ENCODE data around the gene IMP3. TPM values are rescaled to one million over a fixed set of nuclear protein-coding genes. Genes with fewer than 3 reads are reported as not detected.

IMP3 gene
- total RNA-seq, 1 experiment from 2014 or later = 58.0 TPM

DNA sequence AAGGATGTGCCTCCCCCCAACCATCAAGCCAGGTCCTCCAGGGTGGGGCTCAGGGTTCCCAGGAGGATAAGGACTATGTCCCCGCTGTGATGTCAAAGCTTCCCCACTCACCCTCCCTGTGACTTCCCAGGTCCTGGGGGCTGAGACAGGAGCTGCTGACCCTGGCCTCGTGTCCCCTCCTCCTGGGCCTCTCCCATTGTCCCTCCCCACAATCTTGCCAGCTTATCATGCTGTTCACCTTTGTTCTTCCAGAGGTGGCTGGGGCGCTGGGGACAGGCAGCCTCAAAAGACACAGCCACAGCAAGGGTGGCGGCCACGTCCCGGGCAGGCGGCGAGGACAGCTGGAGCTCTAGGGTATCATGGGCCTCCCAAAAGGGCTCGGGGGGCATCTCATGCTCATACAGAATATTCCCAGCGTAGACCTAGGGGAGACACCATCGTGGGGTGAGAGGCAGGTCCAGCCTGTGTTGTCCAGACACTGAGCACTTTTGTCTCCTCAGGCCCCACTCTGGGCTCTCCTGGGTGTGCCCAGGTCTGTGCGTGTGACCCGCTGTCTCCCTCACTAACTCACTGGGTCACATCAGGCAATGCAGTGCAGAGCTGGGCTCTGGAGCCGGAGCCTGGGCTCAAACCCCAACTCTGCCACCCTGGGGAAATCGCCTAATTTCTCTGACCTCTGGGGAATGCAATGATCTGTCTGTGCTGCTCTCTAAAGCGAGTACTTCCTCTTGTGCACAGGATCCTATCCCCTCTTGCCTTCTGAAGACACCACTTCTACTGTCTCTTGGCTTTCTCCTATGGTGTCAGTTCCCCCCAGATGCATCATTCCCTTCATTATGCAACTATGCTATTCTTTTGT, 37.7 kb upstream of the IMP3 start:
- DNase-seq (ENCODE audit: unreplicated experiment) = no peak
- H3K27me3 Mint-ChIP-seq (ENCODE audit: insufficient read depth, unreplicated experiment) = no peaks in the 10 kb centered on the region
- BruUV-seq (replicated peaks) = no TSS peak
- intact Hi-C loops (cut with micrococcal nuclease) = no loop called here
- no peak overlapping the region for H3K4me3 Mint-ChIP-seq (ENCODE audit: unreplicated experiment)
- peaks cover 9% of the 10 kb centered on the region for H3K4me1 Mint-ChIP-seq (ENCODE audit: insufficient read depth, unreplicated experiment)
- no peaks in the 10 kb centered on the region for H3K36me3 Mint-ChIP-seq (ENCODE audit: insufficient read depth, unreplicated experiment)
- no peaks in the 10 kb centered on the region for H3K9me3 Mint-ChIP-seq (ENCODE audit: unreplicated experiment)
- TF ChIP-seq, protein P1, sequence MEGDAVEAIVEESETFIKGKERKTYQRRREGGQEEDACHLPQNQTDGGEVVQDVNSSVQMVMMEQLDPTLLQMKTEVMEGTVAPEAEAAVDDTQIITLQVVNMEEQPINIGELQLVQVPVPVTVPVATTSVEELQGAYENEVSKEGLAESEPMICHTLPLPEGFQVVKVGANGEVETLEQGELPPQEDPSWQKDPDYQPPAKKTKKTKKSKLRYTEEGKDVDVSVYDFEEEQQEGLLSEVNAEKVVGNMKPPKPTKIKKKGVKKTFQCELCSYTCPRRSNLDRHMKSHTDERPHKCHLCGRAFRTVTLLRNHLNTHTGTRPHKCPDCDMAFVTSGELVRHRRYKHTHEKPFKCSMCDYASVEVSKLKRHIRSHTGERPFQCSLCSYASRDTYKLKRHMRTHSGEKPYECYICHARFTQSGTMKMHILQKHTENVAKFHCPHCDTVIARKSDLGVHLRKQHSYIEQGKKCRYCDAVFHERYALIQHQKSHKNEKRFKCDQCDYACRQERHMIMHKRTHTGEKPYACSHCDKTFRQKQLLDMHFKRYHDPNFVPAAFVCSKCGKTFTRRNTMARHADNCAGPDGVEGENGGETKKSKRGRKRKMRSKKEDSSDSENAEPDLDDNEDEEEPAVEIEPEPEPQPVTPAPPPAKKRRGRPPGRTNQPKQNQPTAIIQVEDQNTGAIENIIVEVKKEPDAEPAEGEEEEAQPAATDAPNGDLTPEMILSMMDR (IDR thresholded peaks at IDR 0.05; ENCODE audit: unreplicated experiment) = no peak
- ChIA-PET POLR2A (interaction anchor here (0.6 to 2.4 kb wide), 4 partner anchors 14 to 39 kb away, joined by 3 to 8 read pairs (median 4); partner anchors contain the start of gene SNX33), CTCF (interaction anchor here (0.6 to 2.7 kb wide), 6 partner anchors 36 to 310 kb away, joined by 3 to 9 read pairs (median 3); no protein-coding TSS in a partner anchor)
- no peak overlapping the region for H3K27ac Mint-ChIP-seq (ENCODE audit: low read depth, unreplicated experiment)

DNA sequence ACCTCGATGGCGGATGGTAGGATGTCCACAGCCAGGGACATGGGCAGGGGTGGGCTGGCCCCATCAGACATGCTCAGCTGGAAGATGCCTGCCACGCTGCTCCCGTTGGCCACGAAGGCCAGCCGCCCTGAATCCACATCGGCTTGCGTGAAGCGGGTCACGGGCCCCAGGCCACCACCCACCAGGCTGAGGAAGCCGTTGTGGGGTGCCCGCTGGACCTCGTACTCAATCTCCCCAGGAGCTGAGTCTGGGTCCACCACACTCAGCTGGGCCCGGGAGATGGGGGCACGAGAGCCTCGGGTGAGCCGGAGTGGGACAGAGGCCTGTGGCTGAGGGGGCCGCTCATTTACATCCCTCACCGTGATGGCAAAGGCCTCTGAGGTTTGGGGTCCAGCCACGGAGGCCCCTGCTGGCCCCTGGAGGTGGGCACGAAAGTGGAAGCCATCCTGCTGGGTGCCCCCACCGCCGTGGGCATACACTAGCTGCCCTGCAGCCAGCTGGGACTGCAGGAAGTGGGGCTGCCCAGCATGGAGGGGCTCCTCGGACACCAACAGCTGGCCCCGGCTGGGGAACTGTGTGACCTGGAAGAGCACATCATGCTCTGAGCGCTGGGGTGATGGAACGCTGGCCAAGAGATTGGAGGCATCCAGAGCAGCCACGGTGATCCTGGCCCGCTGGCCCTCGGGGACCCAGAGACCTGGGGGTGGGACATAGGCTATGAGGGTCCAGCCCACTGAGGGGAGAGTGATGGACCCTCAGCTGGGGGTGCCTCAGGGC, 36.9 kb upstream of the IMP3 start:
- Mint-ChIP-seq H3K9me3 (ENCODE audit: unreplicated experiment) (no peaks in the 10 kb centered on the region), H3K36me3 (ENCODE audit: insufficient read depth, unreplicated experiment) (no peaks in the 10 kb centered on the region), H3K27me3 (ENCODE audit: insufficient read depth, unreplicated experiment) (no peaks in the 10 kb centered on the region), H3K4me1 (ENCODE audit: insufficient read depth, unreplicated experiment) (peaks cover 9% of the 10 kb centered on the region), H3K27ac (ENCODE audit: low read depth, unreplicated experiment) (no peak overlapping the region), H3K4me3 (ENCODE audit: unreplicated experiment) (no peak overlapping the region)
- BruUV-seq (replicated peaks) = no TSS peak
- CTCF ChIA-PET = interaction anchor here (0.7 to 1.0 kb wide), 3 partner anchors 13 to 57 kb away, joined by 3 to 6 read pairs (median 5); no protein-coding TSS in a partner anchor
- intact Hi-C loops (cut with micrococcal nuclease) = no loop called here
- POLR2A ChIA-PET = no interaction called here
- no peak for DNase-seq (ENCODE audit: unreplicated experiment)
- TF ChIP-seq, protein P1 (IDR thresholded peaks at IDR 0.05; ENCODE audit: unreplicated experiment) = no peak

DNA sequence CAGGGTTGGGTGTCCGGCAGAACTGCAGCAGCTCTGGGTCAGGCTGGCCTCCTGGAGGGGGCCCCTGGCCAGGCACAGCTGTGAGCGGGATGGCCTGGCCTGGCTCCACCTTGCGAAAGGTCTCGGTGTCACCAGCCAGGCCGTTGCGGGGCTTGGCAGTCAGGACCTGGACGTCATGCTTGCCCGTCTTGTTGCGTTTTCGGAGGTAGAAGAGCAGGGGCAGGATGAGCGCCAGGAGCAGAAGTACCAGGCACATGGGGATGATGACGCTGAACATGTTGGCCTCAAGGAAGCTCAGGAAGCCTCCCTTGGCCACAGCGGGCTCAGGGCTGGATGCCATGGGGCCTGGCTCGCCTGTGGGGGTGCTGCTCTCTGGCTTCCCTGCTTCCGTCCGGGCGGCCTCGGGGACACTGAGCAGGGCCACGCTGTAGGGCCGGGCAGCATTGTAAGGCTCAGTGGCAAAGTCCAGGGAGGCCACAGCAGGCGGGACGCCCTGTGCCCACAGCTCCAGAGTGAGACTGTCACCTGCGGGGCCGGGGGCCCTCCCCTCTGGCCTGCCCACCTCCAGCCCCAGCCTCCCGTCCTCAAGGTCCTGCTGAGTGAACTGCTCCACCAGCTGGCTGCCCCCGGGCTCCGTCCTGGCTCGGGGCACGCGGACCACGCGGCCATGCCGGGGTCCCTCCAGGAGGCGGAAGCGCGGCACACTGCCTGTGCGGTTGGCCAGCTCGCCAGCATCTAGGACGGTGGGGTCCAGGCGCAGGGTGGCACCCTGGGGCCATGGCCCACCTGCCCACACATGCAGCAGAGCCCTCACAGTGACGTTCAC, 35.8 kb upstream of the IMP3 start:
- TF ChIP-seq, protein P1 (IDR thresholded peaks at IDR 0.05; ENCODE audit: unreplicated experiment) = no peak
- H3K4me3 Mint-ChIP-seq (ENCODE audit: unreplicated experiment) = no peak overlapping the region
- BruUV-seq (replicated peaks) = no TSS peak
- POLR2A ChIA-PET = interaction anchor here (1.2 kb wide), 1 partner anchor 35 kb away, joined by 3 read pairs; the partner anchor contains the start of gene IMP3
- H3K36me3 Mint-ChIP-seq (ENCODE audit: insufficient read depth, unreplicated experiment) = no peaks in the 10 kb centered on the region
- CTCF ChIA-PET = interaction anchor here (0.6 to 1.0 kb wide), 4 partner anchors 10 to 266 kb away, joined by 3 to 6 read pairs (median 4); no protein-coding TSS in a partner anchor
- no peak overlapping the region for H3K27ac Mint-ChIP-seq (ENCODE audit: low read depth, unreplicated experiment)
- DNase-seq (ENCODE audit: unreplicated experiment) = no peak
- peaks cover 9% of the 10 kb centered on the region for H3K4me1 Mint-ChIP-seq (ENCODE audit: insufficient read depth, unreplicated experiment)
- intact Hi-C loops (cut with micrococcal nuclease) = no loop called here
- H3K9me3 Mint-ChIP-seq (ENCODE audit: unreplicated experiment) = no peaks in the 10 kb centered on the region
- H3K27me3 Mint-ChIP-seq (ENCODE audit: insufficient read depth, unreplicated experiment) = no peaks in the 10 kb centered on the region
